NB4 (cell line): Measurements from ENCODE around the gene CIB1.

Experiments
- CTCF ChIP-seq: IDR thresholded peaks from one replicate; pipeline ENCODE4 v1.5.1; 2012; ENCODE audit warnings: low read depth, low read length
- POLR2A ChIP-seq: IDR thresholded peaks from 2 replicates; pipeline ENCODE4 v1.6.1; 2011; ENCODE audit warnings: mild to moderate bottlenecking; ENCODE audit not compliant: insufficient read length; ENCODE audit errors: extremely low read depth

- no peak for TF ChIP-seq POLR2A
- no peak for TF ChIP-seq CTCF
Observed at GRCh38 chr15:90232196-90232595, 1.5 kb downstream of the CIB1 start.
